ENCODE measurements around the gene NOTCH4.

The NOTCH4 gene

DNA sequence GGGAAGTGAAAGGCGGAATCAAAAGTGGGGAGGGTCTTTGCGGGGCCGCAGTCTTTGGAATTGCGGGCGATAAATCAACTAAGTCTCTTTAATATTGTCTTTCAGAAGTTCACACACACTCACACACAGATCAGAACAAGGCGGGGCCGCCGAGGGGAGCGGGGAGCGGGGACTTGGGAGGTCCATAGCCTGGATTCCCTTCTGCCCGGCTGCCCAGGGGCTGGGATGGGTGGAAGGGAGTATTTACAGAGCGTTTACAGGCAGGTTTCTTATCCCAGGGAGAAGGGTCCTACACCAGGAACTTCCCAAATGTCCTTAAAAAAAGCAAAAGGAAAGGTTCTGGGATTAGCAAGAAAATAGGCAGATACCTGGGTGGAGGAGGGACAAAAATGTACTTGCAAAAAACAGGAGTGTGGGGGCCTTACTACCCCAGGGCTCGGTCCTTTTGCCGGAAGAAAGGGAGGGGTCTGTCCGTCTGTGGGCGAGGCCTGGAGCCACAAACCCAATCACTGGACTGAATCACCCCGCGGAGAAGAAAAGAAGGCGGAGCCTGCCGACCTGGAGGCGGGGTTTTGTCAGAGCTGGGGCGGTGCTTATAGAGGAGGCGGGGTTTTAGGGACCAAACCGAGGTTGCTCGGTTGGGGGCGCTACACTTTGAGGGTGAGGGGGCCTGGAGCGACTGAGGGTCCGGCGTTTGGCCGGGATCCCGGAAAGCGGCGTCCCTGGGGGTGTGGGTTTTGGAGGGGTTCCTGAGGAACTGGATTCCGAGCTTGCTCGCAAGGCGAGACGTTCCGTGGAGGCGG lies 75.4 kb downstream of the NOTCH4 start:
- H3K27ac ChIP-seq = no peak overlapping the region
- peak overlapping the region; percentile 40 to 46 for H3K4me3 ChIP-seq (ENCODE audit: low read depth in 1 of 2, low read length in 1 of 2)

DNA sequence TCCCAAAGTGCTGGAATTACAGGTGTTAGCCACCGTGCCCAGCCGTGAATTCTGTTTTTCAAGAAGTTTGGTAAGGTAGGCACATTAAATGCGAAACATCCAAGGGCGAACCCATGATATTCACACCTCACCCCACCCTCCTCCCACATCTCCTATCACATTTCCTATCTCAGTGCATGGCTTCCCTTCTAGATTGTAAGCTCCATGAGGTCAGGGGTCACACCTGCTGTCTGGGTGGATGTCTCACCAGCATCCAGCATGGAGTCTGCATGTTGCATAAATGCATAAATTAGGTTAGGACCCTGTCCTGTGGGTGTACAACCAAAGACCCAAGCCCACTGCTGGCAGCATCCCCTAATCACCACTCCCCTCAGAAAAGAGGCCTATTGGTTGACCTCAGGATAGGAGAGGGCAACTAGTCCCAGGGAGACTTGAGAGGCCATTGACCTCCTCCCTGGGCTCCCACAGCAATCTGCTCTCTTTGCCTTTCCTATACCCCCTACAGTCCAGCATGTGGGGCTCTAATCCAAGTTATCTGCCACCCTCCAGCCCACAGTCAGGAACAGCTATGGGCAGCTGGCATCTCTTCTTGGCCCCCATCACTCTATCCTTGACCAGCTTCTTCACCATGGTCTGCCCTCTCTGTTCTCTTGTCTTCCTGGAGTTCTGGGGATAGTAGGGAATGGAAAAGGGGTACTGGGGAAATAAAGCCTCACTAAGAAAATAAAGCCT lies 76.3 kb downstream of the NOTCH4 start:
- Histone ChIP-seq H3K9me3 (no peaks in the 10 kb centered on the region), H3K36me3 (no peaks in the 10 kb centered on the region), H3K27me3 (peaks cover 68% of the 10 kb centered on the region), H3K4me3 (ENCODE audit: low read depth in 1 of 2, low read length in 1 of 2) (no peak overlapping the region), H3K27ac (no peak overlapping the region), H3K4me1 (ENCODE audit: control insufficient read depth in 1 of 2, insufficient read depth in 1 of 2, low read depth in 1 of 2, low read length in 1 of 2) (peaks cover 10% of the 10 kb centered on the region in 2 experiments)
- TF ChIP-seq, protein P1, sequence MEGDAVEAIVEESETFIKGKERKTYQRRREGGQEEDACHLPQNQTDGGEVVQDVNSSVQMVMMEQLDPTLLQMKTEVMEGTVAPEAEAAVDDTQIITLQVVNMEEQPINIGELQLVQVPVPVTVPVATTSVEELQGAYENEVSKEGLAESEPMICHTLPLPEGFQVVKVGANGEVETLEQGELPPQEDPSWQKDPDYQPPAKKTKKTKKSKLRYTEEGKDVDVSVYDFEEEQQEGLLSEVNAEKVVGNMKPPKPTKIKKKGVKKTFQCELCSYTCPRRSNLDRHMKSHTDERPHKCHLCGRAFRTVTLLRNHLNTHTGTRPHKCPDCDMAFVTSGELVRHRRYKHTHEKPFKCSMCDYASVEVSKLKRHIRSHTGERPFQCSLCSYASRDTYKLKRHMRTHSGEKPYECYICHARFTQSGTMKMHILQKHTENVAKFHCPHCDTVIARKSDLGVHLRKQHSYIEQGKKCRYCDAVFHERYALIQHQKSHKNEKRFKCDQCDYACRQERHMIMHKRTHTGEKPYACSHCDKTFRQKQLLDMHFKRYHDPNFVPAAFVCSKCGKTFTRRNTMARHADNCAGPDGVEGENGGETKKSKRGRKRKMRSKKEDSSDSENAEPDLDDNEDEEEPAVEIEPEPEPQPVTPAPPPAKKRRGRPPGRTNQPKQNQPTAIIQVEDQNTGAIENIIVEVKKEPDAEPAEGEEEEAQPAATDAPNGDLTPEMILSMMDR (IDR thresholded peaks at IDR 0.05) = peak; percentile 19

More for the DNA sequence above, 75.4 kb downstream of the NOTCH4 start:
- TF ChIP-seq, protein P1 (IDR thresholded peaks at IDR 0.05) = no peak
- no peaks in the 10 kb centered on the region for H3K9me3 ChIP-seq
- no peaks in the 10 kb centered on the region for H3K36me3 ChIP-seq
- H3K27me3 ChIP-seq = peaks cover 77% of the 10 kb centered on the region
- H3K4me1 ChIP-seq (ENCODE audit: control insufficient read depth in 1 of 2, insufficient read depth in 1 of 2, low read depth in 1 of 2, low read length in 1 of 2) = peaks cover 10 to 12% of the 10 kb centered on the region in 2 experiments

DNA sequence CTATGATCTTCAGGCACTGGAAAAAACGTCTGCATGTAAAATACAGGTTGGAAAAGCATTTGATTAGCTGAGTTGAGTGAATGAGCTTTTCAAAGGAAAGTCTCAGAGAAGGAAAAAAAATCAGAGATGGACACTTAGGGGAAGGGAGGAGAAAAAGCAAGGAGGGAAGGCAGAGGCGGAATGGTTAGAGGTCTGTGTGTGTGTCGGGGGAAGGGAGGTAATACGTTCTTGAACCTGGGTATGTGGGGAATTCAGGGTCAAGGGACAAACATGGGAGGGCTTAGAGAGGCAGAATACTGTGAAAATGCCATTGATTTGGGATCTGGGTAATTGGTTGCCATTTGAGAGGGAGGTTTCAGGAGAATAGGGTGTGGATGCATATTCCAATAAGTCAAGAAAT lies 77.2 kb downstream of the NOTCH4 start:
- H3K9me3 ChIP-seq = no peaks in the 10 kb centered on the region
- TF ChIP-seq, protein P1 (IDR thresholded peaks at IDR 0.05) = no peak
- H3K36me3 ChIP-seq = no peaks in the 10 kb centered on the region
- no peak overlapping the region for H3K4me3 ChIP-seq (ENCODE audit: low read depth in 1 of 2, low read length in 1 of 2)
- peaks cover 59% of the 10 kb centered on the region for H3K27me3 ChIP-seq
- H3K4me1 ChIP-seq (ENCODE audit: control insufficient read depth in 1 of 2, insufficient read depth in 1 of 2, low read depth in 1 of 2, low read length in 1 of 2) = peaks cover 10% of the 10 kb centered on the region in 2 experiments
- H3K27ac ChIP-seq = no peak overlapping the region

DNA sequence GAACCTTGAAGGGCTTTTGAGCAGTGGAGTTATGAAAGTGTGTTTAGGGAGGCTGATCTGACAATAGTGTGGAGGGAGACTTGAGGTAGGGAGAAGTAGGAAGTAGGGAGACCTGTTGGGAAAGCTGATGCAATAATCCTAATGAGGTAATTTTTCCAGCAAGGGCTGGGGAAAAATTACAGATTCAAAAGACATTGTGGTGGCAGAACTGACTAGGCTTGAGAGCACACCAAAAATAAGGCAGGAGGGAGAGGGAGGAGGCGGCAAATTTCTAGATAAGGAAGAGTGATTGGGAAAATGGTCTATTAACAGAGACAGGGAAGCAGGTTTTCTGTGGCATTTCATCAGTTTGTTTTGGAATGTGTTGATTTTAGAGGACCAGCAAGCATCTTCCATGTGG lies 77.6 kb downstream of the NOTCH4 start:
- peaks cover 10% of the 10 kb centered on the region in 2 experiments for H3K4me1 ChIP-seq (ENCODE audit: control insufficient read depth in 1 of 2, insufficient read depth in 1 of 2, low read depth in 1 of 2, low read length in 1 of 2)
- H3K27ac ChIP-seq = no peak overlapping the region
- H3K36me3 ChIP-seq = no peaks in the 10 kb centered on the region
- TF ChIP-seq, protein P1 (IDR thresholded peaks at IDR 0.05) = no peak
- no peak overlapping the region for H3K4me3 ChIP-seq (ENCODE audit: low read depth in 1 of 2, low read length in 1 of 2)
- H3K9me3 ChIP-seq = no peaks in the 10 kb centered on the region
- peaks cover 55% of the 10 kb centered on the region for H3K27me3 ChIP-seq
